Suppressor macrophage treated with lipopolysaccharide for 4 hours (primary cell): ENCODE measurements around the gene ZNF598.
"Not testable (repeated sequence)": the region's sequence is repeated elsewhere in the genome, so short reads cannot be mapped to it uniquely, and the experiment has no call there.

Experiments
- DNase-seq: peaks from one replicate; pipeline ENCODE4 v3.0.0-alpha.2; 2020

The ZNF598 gene

DNA sequence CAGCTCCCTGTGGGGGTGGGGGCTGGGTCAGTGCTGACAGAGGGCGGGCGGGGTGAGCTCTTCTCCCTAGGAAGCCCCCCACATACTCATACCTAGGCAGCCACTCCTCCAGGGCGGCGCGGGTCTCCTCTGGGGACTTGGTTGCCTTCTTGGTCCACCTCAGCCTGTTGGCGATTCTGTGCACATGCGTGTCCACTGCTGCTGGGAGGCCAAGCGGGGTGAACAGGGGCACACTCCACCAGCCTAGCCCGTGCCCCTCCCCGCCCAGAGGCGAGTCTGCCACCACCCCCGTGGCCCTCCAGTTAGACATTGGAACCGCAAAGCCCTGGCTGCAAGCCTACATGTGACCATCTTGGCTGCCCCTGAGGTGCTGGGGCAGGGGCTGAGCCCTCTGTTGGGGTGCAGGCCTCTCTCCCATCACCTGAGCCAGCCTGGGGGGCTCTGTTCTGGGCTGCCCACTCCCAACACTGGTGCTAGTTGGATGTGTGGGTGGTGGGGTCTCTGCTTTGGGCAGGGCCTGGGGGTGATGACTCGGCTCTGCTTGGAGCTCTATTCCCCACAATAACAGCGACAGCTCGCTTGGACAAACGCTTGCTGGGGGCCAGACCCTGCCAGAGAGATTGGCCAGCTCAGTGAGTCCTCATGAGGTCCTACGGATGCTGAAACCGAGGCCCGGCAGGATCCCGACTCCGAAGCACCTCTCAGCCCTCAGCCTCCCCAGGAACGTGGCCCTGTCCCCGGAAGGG is 30.6 kb upstream of the ZNF598 start:
- no peak for DNase-seq

DNA sequence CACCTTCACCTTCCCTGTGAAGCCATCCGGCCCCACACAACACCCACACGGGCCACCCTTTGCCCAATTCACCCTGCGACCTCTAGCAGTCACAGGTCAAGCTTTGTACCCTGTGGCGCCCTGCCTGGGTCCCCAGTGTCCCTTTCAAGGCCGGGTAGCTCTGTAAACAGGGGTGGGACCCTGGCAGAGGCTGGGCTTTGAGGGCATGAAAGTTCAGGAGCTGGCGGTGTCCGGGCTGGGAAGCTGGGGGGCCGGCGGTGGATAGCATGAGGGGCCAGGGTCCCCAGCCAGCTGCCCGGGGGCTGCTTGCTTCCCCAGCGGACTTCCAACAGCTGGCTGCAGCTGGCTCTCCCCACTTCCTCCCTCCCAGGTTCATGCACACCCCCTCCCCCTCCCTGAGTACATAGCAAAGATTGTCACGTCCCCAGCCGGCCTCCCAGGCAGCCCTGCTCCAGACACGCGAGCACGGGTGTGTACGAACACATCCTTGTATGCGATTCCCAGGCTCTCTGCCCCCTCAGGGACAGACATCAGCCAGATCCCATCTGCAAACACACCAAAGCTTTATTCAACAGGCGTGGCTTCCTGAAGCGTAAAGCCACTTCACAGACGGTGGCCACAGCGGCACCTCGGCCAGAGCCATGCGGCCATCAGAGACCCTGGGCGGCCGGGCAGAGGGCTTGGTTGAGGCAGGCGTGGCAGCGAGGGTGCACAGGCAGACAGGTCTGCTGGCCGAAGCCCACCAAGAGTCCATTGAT is 29.8 kb upstream of the ZNF598 start:
- DNase-seq: no peak

DNA sequence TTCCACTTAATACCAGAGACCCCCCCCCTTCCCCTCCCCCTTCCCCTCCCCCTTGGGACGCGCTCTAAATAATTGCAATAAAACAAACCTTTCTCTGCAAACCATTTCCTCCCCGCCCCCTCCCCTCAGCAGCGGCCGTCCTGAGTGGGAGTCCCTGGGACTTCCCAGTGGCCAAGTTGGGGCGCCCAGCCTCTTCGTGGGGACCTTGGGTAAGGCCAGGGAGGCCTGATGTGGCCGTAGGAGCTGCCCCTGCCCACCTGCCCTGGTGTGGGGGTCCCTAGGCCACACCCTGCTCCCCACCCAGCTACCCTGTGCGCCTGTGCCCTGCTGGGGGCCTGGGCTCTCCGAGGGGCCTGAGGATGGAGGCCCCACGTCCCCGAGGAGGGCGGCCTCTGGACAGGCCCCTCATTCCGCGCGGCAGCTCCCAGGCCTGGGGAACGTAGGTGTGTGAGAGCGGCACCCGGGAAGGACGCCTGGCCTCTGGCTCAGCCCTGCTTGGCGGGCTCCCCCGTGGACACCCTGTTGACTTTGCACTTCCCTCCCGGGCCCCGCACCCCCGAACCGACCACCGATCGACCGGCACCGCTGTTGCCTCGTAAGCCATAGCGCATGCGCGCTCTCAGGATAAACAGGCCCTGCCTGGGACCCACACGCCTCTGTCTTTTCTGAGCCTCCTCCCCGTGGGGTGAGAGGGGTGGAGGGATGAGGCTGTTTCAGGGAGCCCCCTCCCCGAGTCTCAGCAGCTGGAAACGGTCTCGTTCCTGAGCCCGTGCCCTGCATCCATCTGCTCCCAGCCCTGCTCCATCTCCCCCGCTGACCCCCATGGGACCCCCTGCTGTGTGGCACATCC is 29.0 kb upstream of the ZNF598 start:
- no peak for DNase-seq

DNA sequence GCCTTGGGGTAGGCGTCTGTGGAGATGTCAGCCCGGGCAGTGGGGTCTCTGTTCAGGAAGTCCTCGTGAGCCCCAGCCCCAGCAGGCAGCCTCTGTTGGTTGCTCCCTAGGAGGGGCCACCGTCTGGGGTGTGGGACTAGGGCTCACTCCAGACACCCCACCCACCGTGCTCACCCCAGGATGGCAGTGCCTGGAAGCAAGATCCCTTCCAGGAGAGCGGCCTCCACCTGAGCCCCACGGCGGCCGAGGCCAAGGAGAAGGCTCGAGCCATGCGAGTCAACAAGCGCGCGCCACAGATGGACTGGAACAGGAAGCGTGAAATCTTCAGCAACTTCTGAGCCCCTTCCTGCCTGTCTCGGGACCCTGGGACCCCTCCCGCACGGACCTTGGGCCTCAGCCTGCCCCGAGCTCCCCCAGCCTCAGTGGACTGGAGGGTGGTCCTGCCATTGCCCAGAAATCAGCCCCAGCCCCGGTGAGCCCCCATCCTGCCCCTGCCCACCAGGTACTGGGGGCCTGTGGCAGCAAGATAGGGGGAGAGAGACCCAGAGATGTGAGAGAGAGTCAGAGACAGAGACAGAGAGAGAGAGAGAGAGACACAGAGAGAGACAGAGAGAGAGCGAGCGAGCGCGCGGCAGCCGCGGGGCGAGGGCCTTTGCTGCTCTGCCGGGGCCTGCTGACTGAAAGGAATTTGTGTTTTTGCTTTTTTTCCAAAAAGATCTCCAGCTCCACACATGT is 28.2 kb upstream of the ZNF598 start:
- no peak for DNase-seq

- DNase-seq: no peak
Observed at GRCh38 chr16:2037115-2037514, 27.5 kb upstream of the ZNF598 start.

- no peak for DNase-seq
Observed at GRCh38 chr16:2036200-2036966, 26.8 kb upstream of the ZNF598 start.

DNA sequence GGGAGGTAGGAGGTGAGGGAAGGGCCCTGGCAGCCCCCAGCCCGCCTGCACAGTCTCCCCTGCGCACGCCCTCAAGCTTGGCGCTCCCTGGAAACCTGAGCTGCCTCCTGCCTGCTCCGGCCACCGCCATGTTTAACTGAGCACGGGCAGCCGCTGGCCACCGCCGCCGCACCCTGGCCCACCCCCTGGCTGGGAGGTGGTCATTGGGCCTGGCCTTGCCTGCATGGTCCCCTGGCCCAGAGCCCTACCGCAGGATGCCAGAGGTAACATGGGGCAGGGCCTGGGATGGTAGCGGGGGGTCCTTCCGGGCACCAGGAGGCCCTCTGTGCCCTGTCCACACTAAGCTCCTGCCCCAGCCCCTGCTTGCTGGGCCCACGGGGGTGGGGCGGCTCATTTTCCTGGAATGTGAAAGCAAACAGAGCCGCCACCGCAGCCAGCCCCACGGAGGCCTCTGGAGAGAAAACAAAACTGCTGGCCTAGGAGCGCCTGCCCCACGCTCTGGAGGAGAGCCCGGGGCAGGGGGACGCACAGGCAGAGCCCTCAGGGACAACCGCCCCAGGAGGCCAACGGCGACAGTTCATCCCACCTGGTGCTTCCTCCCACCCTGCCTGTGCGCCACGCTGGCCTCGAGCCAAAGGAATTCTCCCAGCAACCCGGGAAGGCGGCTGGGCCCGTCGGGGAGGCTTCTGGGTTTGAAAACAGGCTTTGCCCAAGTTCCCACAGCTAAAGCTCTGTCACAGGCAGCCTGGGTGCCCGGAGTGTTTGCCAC is 26.0 kb upstream of the ZNF598 start:
- no peak for DNase-seq

- no peak for DNase-seq
Observed at GRCh38 chr16:2034696-2035430, 25.2 kb upstream of the ZNF598 start.

DNA sequence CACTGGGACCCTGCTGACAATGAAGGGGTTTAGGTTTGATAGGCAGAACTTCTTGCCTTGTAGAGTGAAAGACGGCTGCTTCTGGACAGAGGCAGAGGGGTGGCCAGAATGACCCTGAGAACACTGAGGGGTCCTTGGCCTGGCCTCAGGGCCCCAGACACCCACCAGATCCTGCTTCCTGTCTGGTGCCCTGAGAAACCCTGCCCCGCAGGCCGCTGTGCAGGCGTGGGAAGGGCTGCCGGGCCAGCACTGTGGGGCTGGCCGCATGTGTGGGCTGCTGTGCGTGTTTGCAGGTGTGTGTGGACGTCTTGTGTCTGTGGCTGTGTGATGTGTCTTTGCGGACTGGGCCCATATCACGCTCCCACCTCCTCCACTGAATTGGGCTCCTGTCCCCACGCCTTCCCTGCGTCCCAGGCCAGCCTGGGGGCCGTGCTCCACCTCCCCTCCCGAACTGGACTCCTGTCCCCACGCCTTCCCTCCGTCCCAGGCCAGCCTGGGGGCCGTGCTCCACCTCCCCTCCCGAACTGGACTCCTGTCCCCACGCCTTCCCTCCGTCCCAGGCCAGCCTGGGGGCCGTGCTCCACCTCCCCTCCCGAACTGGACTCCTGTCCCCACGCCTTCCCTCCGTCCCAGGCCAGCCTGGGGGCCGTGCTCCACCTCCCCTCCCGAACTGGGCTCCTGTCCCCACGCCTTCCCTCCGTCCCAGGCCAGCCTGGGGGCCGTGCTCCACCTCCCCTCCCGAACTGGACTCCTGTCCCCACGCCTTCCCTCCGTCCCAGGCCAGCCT is 24.5 kb upstream of the ZNF598 start:
- not testable (repeated sequence) for DNase-seq

- no peak for DNase-seq
Observed at GRCh38 chr16:2033057-2033908, 23.7 kb upstream of the ZNF598 start.

GRCh38 chr16:2032285-2033056 is 22.9 kb upstream of the ZNF598 start:
- DNase-seq: no peak

- DNase-seq: no peak
Observed at GRCh38 chr16:2031081-2031577, 21.5 kb upstream of the ZNF598 start.

GRCh38 chr16:2030036-2030435 is 20.4 kb upstream of the ZNF598 start:
- DNase-seq: no peak

DNA sequence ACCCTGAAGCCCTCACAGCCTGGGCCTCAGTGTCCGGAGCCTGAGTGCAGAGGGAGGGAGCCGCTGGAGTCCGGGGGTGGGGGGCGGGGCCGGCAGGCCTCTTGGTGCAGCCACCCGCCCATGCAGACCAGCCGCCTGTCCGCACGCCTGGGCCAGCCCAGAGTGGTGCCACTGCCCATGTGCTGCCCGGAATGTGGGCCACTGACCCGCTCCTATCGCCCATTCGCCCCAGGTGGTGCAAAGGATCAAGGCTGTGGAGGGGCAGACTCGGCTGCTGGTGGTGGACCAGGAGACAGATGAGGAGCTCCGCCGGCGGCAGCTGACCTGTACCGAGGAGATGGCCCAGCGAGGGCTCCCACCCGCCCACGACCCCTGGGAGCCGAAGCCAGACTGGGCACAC is 19.7 kb upstream of the ZNF598 start:
- DNase-seq: no peak

- no peak for DNase-seq
Observed at GRCh38 chr16:2028620-2029220, 19.1 kb upstream of the ZNF598 start.

DNA sequence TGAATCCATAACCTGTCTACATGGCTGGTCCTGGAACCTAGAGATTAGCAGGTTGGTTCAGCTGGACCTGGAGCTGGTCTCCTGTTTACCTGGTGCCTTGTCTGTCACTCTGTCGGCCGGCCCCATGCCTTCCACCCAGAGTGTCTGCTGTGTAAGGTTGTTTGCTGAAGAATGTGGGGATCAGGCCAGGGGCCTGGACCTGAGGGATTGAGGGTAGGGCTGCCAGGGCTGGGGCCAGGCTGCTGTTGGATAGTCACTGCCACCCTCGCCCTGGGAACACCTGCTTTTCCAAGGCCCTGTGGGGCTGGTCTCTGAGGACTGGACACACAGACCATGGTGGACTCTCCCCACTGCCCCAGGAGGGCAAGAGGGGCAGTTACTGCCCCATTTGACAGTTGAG is 18.5 kb upstream of the ZNF598 start:
- DNase-seq: no peak
